Stomach (tissue), 9 donors: Measurements from ENCODE around the gene HPCA. TPM values are rescaled to one million over a fixed set of nuclear protein-coding genes. Genes with fewer than 3 reads are reported as not detected.

Experiments
- DNase-seq, 2 donors: peaks; one replicate each; pipeline versions ENCODE4 v3.0.0 to v3.0.0-alpha.2; 2013 to 2019
- H3K27ac ChIP-seq, 5 donors: fragments of 200-600 bp in 4 of 5; sonication (generic) in 4 of 5; one replicate each; pipeline ENCODE4 v1.5.1; 2013 to 2019; ENCODE audit warnings: mild to moderate bottlenecking in 1 of 5, moderate library complexity in 1 of 5
- H3K27me3 ChIP-seq, 3 donors: fragments of 200-600 bp; sonication (generic); one replicate each; pipeline ENCODE4 v1.5.1; 2017 to 2019; ENCODE audit warnings: mixed run types in 1 of 3
- H3K36me3 ChIP-seq, 4 donors: fragments of 200-600 bp; sonication (generic); 1 replicate in 3 of 4; 2 replicates in 1 of 4; pipeline ENCODE4 v1.5.1; 2016 to 2019
- H3K4me1 ChIP-seq, 4 donors: fragments of 200-600 bp; sonication (generic); one replicate each; pipeline ENCODE4 v1.5.1; 2016 to 2019
- H3K4me3 ChIP-seq, 4 donors: fragments of 200-600 bp; sonication (generic) in 3 of 4; one replicate each; pipeline ENCODE4 v1.5.1; 2016 to 2019; ENCODE audit warnings: mild to moderate bottlenecking in 1 of 4
- H3K9me3 ChIP-seq, 4 donors: fragments of 200-600 bp; sonication (generic); one replicate each; pipeline ENCODE4 v1.5.1; 2016 to 2019
- EP300 ChIP-seq: sonication (generic); formaldehyde crosslinking; IDR thresholded peaks from one replicate; pipeline ENCODE4 v1.6.1; 2017; ENCODE audit warnings: antibody characterized with exemption
- POLR2A ChIP-seq, 4 donors: fragments of 450-650 bp; IDR thresholded peaks; one replicate each; pipeline ENCODE4 v1.6.1; 2016; ENCODE audit warnings: antibody characterized with exemption in 4 of 4, control low read depth in 2 of 4, mild to moderate bottlenecking in 1 of 4, moderate library complexity in 1 of 4
- POLR2AphosphoS5 ChIP-seq, 3 donors: sonication (generic); formaldehyde crosslinking; IDR thresholded peaks; one replicate each; pipeline ENCODE4 v1.6.1; 2016; ENCODE audit warnings: antibody characterized with exemption in 3 of 3
- WGBS, 5 donors: extraction: QIAGEN DNeasy Blood & Tissue Kit in 3 of 5; methylation state at CpG; one replicate each; pipeline versions ENCODE4 v1.1.5 to v1.1.7; 2013 to 2018; 5-methylcytosine and 5-hydroxymethylcytosine counted together
- intact Hi-C: fragments of 100-400 bp; cut with DNase I; formaldehyde crosslinking; loops from one replicate; pipeline ENCODE4 v1.15.1; 2023; ENCODE audit warnings: low total_unique reads
- polyA plus RNA-seq, 3 donors: library from polyadenylated mRNA; stranded (reverse); fragments of 200-250 nt; gene quantifications; one replicate each; pipeline ENCODE4 v1.2.3, GENCODE V29; 2013
- total RNA-seq, 5 donors: library from RNA; depleted of rRNA; stranded (reverse); fragments of >200 nt; gene quantifications; one replicate each; pipeline versions ENCODE4 v1.1.0 to v1.2.3, GENCODE V29; 2014 to 2016
- TF ChIP-seq, protein P1 (sequence below), 7 experiments: fragments of 450-650 bp in 4 of 7; fragments of 200-600 bp in 3 of 7; sonication (generic) in 3 of 7; IDR thresholded peaks; one replicate each; pipeline ENCODE4 v1.5.1; 2016 to 2019; ENCODE audit warnings: antibody characterized with exemption in 7 of 7, control low read depth in 2 of 7, mild to moderate bottlenecking in 1 of 7
- donor health status: healthy with polysubstance abuse.
- donor health status: Bipolar disorder and iron deficiency.
- donor health status: healthy.

Gene HPCA
- total and polyA plus RNA-seq, 8 donors = 0.30 to 4.9 (median 0.75) TPM; not detected in 5

GRCh38 chr1:32881291-32881690, 5.0 kb upstream of the HPCA start:
- intact Hi-C loops = no loop called here
- TF ChIP-seq, protein P1, sequence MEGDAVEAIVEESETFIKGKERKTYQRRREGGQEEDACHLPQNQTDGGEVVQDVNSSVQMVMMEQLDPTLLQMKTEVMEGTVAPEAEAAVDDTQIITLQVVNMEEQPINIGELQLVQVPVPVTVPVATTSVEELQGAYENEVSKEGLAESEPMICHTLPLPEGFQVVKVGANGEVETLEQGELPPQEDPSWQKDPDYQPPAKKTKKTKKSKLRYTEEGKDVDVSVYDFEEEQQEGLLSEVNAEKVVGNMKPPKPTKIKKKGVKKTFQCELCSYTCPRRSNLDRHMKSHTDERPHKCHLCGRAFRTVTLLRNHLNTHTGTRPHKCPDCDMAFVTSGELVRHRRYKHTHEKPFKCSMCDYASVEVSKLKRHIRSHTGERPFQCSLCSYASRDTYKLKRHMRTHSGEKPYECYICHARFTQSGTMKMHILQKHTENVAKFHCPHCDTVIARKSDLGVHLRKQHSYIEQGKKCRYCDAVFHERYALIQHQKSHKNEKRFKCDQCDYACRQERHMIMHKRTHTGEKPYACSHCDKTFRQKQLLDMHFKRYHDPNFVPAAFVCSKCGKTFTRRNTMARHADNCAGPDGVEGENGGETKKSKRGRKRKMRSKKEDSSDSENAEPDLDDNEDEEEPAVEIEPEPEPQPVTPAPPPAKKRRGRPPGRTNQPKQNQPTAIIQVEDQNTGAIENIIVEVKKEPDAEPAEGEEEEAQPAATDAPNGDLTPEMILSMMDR (IDR thresholded peaks at IDR 0.05) = no peak
- no peak for TF ChIP-seq EP300
- TF ChIP-seq POLR2A (IDR thresholded peaks at IDR 0.05) = no peak
- TF ChIP-seq POLR2AphosphoS5 (IDR thresholded peaks at IDR 0.05) = no peak
- Histone ChIP-seq H3K4me1 (peaks cover 14 to 37% (median 27%) of the 10 kb centered on the region in 4 donors), H3K27me3 (peaks cover 6 to 32% (median 27%) of the 10 kb centered on the region in 3 donors), H3K9me3 (no peaks in the 10 kb centered on the region), H3K4me3 (no peak overlapping the region), H3K27ac (no peak overlapping the region), H3K36me3 (no peaks in the 10 kb centered on the region)
- WGBS, 5 donors = 53 to 70% (median 63%) methylated on average over 5 of the region's 5 CpGs
- no peak for DNase-seq

DNA sequence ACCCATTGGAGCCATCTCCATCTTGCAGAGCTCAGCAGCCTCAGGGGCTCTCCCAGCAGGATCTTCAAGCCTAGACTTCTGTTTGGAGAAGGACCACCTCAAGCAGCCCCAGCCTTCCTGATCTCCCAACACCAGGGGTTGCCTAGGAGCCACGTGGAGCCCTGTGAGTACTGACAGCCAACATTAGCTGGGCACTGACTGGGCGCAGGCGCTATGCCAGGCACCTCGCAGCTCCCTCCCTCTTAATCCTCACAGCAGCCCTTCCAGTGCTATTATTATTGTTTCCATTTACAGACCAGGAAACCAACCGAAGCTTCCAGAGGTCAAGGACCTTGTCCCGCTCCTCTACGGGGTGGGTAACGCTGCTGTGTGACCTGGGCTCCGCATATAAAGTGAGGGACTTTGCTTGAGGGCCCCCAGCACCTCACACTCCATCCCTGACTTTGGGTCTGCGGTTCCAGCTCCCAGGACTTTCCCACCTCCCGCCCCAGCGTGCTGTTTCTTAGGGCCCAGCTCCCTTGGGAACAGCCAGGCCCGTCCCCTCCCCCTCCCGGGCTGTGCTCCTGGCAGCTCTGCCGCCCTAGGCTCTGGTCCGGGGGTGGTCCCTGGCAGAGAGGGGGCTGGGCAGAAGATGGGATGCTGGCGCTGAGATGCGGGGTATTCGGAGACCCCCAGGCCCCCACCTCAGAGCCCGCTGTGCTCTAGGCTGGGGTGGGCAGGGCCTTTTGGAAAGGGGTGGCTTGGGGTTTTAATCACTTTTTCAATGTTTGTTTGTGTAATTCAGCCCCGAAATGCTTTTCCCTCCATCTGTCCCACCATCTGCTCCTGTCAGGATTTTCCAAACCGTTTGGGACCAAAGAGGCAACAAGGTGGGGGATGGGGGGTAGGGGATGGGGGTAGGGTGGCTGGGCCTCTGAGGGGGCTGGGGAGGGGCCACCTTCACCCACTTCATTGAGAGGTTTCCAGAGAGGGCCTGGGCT, 4.1 kb upstream of the HPCA start:
- Histone ChIP-seq H3K9me3 (no peaks in the 10 kb centered on the region), H3K36me3 (no peaks in the 10 kb centered on the region), H3K4me1 (peaks cover 17 to 38% (median 31%) of the 10 kb centered on the region in 4 donors), H3K27me3 (peaks cover 11 to 41% (median 29%) of the 10 kb centered on the region in 3 donors), H3K27ac (no peak overlapping the region), H3K4me3 (no peak overlapping the region)
- TF ChIP-seq POLR2AphosphoS5 (IDR thresholded peaks at IDR 0.05) = no peak
- WGBS, 5 donors = 20 to 31% (median 25%) methylated on average over 13 to 22 of the region's 22 CpGs
- intact Hi-C loops = no loop called here
- DNase-seq = peak; percentile 49 to 50

DNA sequence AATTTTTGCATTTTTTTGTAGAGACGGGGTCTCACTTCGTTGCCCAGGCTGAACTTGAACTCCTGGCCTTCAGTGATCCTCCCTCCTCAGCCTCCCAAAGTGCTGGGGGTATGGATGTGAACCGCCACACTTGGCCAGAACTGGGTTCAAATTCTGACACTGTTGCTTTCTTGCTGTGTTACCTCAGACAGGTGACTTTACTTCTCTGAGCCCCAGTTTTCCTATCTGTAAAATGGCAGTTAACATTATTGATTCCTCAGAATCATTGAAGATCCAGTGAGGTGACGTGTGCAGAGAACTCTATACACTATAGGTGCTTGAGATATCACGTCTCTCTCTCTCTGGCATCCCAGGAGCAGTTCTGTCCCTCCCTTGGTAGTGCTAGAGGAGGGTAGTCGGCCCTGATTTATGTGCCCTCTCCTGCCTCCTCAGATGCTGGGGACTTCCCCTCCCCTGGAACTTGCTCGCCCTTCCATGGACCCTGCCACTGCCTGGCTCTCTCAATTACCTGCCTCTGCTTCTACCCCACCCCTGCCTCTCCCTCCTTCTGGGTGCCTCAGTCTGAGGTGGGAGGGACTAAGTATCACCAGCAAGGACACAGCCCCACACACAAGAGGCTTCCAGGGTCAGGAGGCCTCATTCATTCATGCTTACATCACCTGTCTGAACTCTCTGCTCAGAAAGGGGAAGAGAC, 2.8 kb upstream of the HPCA start:
- 76 to 80% (median 77%) methylated on average over 7 of the region's 7 CpGs for WGBS, 5 donors
- Histone ChIP-seq H3K9me3 (no peaks in the 10 kb centered on the region), H3K4me1 (peaks cover 17 to 30% (median 26%) of the 10 kb centered on the region in 4 donors), H3K27ac (no peak overlapping the region), H3K27me3 (peaks cover 11 to 48% (median 36%) of the 10 kb centered on the region in 3 donors), H3K4me3 (no peak overlapping the region), H3K36me3 (no peaks in the 10 kb centered on the region)
- TF ChIP-seq POLR2AphosphoS5 (IDR thresholded peaks at IDR 0.05) (no peak), POLR2A (IDR thresholded peaks at IDR 0.05) (no peak), EP300 (no peak)
- TF ChIP-seq, protein P1 (IDR thresholded peaks at IDR 0.05) = no peak
- no peak for DNase-seq
- intact Hi-C loops = no loop called here

DNA sequence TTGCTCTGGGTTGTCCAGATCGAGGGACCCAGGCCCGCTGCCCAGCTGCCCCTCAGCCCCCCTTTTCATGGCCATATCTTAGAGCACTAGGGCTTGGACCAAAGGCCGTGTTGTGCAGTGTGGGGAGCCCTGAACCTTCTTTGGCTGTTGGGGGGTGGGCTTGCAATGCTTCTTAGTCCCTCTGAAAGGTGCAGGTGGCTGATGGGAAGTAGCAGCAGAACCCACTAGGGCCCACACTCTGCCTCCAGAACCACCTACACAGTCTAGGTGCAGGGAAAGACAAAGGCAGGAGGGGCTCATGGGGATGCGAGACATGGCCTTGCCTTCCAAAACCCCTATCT, 2.3 kb upstream of the HPCA start:
- H3K27me3 ChIP-seq = peaks cover 11 to 53% (median 36%) of the 10 kb centered on the region in 3 donors
- H3K36me3 ChIP-seq = no peaks in the 10 kb centered on the region
- H3K4me1 ChIP-seq = peaks cover 17 to 30% (median 26%) of the 10 kb centered on the region in 4 donors
- H3K9me3 ChIP-seq = no peaks in the 10 kb centered on the region
- intact Hi-C loops = no loop called here
- WGBS, 5 donors = 55 to 77% (median 68%) methylated on average over 3 to 4 of the region's 4 CpGs
- no peak overlapping the region for H3K4me3 ChIP-seq
- no peak for DNase-seq
- no peak overlapping the region for H3K27ac ChIP-seq
- TF ChIP-seq, protein P1 (IDR thresholded peaks at IDR 0.05) = no peak
- no peak for TF ChIP-seq EP300
- TF ChIP-seq POLR2A (IDR thresholded peaks at IDR 0.05) = no peak
- no peak for TF ChIP-seq POLR2AphosphoS5 (IDR thresholded peaks at IDR 0.05)
